Ishikawa (cell line): ENCODE data around the gene ERICH3.

ENCODE experiments used
- CEBPB ChIP-seq: IDR thresholded peaks from 2 replicates; pipeline ENCODE4 v1.6.1; 2012
- CREB1 ChIP-seq: IDR thresholded peaks from 2 replicates; pipeline ENCODE4 v1.6.1; 2012; ENCODE audit warnings: low read depth
- EGR1 ChIP-seq: IDR thresholded peaks from 2 replicates; pipeline ENCODE4 v1.6.1; 2012
- EP300 ChIP-seq: IDR thresholded peaks from 2 replicates; pipeline ENCODE4 v1.6.1; 2012; ENCODE audit warnings: borderline replicate concordance
- FOXM1 ChIP-seq: IDR thresholded peaks from 2 replicates; pipeline ENCODE4 v1.6.1; 2012; ENCODE audit warnings: low read depth, borderline replicate concordance
- NFIC ChIP-seq: IDR thresholded peaks from 2 replicates; pipeline ENCODE4 v1.6.1; 2012
- RAD21 ChIP-seq: IDR thresholded peaks from 2 replicates; pipeline ENCODE4 v1.6.1; 2012; ENCODE audit warnings: low read depth
- TAF1 ChIP-seq: IDR thresholded peaks from 2 replicates; pipeline ENCODE4 v1.6.1; 2012; ENCODE audit warnings: low read depth, mild to moderate bottlenecking
- TCF12 ChIP-seq: IDR thresholded peaks from 2 replicates; pipeline ENCODE4 v1.6.1; 2012; ENCODE audit warnings: low read depth
- TEAD4 ChIP-seq: IDR thresholded peaks from 2 replicates; pipeline ENCODE4 v1.6.1; 2012
- YY1 ChIP-seq: IDR thresholded peaks from 2 replicates; pipeline ENCODE4 v1.6.1; 2012; ENCODE audit warnings: low read depth
- ZBTB7A ChIP-seq: IDR thresholded peaks from 2 replicates; pipeline ENCODE4 v1.6.1; 2012; ENCODE audit warnings: low read depth
- TF ChIP-seq, protein P1 (sequence below): IDR thresholded peaks from 2 replicates; pipeline ENCODE4 v1.6.1; 2012; ENCODE audit warnings: low read depth, mild to moderate bottlenecking
- TF ChIP-seq, protein P2 (sequence below): IDR thresholded peaks from 2 replicates; pipeline ENCODE4 v1.6.1; 2012
- TF ChIP-seq, protein P3 (sequence below): IDR thresholded peaks from 2 replicates; pipeline ENCODE4 v1.6.1; 2012

Gene ERICH3

DNA sequence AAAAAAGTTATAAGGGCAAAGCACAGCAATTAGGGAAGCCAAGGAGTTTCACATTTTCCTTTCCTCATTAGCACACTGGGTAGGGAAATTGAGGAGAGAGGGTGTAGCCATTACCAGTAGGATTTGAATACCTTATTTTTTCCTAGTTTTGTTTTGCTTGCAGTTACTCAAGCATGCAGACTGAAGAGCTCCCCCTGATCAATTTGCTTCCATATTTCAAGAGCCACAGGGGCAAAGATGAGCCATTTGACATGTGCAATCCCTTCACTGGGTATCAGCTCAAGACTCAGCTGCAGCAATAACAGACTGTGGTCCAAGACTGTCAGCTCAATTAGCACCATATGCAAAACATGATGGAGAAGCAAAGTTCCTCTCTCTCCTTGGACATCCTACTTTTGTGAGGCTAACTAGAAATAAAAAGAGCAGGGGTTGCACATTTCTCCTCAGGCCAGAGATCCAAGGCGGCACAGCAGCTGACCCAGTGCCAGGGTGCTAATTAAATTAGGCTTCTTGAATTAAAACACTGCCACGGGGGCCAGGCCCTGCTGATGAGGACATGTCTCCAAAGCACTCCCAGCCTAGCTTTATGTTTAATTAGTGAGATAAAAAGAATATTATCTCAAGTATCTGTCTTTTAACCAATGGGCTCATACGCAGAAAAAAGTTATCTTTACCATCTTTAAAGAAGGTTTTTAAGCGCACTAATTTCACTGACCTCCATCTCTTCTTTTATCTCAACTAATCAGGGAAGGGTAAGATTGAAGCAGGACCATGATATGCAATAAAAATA, 124.4 kb downstream of the ERICH3 start:
- TF ChIP-seq EGR1 (no peak), ZBTB7A (no peak), NFIC (no peak), TCF12 (no peak), EP300 (no peak), TEAD4 (no peak), CREB1 (no peak), RAD21 (no peak), YY1 (no peak), TAF1 (no peak), FOXM1 (no peak), CEBPB (no peak)
- TF ChIP-seq, protein P1, sequence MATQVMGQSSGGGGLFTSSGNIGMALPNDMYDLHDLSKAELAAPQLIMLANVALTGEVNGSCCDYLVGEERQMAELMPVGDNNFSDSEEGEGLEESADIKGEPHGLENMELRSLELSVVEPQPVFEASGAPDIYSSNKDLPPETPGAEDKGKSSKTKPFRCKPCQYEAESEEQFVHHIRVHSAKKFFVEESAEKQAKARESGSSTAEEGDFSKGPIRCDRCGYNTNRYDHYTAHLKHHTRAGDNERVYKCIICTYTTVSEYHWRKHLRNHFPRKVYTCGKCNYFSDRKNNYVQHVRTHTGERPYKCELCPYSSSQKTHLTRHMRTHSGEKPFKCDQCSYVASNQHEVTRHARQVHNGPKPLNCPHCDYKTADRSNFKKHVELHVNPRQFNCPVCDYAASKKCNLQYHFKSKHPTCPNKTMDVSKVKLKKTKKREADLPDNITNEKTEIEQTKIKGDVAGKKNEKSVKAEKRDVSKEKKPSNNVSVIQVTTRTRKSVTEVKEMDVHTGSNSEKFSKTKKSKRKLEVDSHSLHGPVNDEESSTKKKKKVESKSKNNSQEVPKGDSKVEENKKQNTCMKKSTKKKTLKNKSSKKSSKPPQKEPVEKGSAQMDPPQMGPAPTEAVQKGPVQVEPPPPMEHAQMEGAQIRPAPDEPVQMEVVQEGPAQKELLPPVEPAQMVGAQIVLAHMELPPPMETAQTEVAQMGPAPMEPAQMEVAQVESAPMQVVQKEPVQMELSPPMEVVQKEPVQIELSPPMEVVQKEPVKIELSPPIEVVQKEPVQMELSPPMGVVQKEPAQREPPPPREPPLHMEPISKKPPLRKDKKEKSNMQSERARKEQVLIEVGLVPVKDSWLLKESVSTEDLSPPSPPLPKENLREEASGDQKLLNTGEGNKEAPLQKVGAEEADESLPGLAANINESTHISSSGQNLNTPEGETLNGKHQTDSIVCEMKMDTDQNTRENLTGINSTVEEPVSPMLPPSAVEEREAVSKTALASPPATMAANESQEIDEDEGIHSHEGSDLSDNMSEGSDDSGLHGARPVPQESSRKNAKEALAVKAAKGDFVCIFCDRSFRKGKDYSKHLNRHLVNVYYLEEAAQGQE: no peak
- TF ChIP-seq, protein P2, sequence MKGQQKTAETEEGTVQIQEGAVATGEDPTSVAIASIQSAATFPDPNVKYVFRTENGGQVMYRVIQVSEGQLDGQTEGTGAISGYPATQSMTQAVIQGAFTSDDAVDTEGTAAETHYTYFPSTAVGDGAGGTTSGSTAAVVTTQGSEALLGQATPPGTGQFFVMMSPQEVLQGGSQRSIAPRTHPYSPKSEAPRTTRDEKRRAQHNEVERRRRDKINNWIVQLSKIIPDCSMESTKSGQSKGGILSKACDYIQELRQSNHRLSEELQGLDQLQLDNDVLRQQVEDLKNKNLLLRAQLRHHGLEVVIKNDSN: no peak
- TF ChIP-seq, protein P3, sequence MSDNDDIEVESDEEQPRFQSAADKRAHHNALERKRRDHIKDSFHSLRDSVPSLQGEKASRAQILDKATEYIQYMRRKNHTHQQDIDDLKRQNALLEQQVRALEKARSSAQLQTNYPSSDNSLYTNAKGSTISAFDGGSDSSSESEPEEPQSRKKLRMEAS: no peak

DNA sequence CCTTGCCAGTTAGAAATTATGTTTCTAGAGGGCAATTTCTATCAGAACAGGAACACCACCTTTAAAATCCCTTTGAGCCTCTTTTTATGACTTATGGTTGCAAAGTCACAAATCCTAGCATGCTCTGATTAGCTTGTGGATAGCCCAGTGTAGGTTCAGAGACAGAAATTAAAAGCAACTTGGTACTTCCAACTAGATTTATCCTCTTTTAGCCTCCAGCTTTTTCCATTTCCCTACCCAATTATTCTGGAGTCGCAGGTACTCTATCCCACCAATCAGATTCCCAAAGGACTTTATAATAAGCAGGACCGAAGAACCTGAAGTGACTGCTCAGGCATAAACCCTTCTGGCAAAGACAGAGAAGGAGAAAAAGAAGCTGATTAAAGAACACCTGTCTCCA, 127.8 kb downstream of the ERICH3 start:
- TF ChIP-seq CEBPB (no peak), EP300 (no peak), FOXM1 (no peak), TEAD4 (no peak)
- TF ChIP-seq, protein P3: no peak
- TF ChIP-seq, protein P2: no peak

DNA sequence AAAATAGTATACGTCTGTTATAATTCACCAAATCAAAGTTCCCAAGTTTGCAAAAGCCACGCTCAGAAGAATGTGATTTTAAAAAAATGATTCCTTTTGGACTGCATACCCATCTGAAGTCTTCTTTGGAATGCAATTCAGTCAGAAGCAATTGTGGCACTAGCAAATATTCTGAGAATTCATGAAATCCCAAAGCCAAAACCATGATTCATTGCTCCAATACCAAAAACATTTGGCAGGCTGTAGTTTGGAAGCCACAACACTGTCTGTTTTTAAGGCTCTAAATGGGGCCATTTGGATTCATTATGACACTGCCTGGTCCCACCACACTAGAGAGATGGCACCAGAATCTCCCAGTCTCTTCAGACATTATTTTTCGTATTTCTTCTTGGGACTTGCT, 139.4 kb downstream of the ERICH3 start:
- no peak for TF ChIP-seq EP300
- no peak for TF ChIP-seq YY1
- TF ChIP-seq TAF1: no peak

DNA sequence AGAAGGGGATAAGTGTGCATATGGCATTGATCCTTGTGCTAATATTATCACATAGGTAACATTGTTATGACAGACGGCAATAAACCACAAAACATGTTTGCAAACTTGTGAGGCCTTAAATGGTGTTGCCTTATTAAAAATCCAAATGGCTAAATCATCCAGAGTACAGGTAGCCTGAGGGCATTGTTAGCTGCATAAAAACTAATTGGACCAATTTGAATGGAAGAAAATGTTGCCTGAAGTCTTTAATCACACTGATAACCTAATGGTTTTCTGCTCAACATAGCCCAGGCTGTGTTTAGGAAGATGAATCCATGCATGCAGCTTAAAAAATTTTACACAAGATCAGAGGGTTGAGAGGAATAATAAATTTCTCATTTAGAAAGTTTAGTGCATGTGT, 141.8 kb downstream of the ERICH3 start:
- TF ChIP-seq EP300 (no peak), EGR1 (no peak), RAD21 (no peak), TEAD4 (no peak), YY1 (no peak), ZBTB7A (no peak)

DNA sequence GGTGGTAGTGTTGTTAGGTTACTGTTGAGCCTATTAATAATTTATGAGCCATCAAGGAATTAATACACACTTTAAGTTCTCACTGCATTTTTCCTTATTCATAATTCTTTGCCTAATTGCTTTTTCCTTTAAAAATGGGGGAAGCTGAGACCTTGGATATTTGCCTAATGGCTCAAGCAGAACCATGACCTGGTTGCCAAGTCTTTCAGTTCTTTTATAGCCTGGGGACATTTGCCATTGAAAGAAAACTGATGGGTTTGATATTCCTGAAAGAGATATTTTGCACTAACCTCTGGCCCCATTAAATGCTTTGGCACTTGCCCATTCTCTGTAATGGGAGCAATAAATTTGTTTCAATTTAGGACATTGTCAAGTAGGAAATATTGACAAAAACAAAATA, 142.7 kb downstream of the ERICH3 start:
- TF ChIP-seq, protein P3: no peak
- TF ChIP-seq, protein P1: no peak
- no peak for TF ChIP-seq EP300
- TF ChIP-seq NFIC: no peak
- no peak for TF ChIP-seq TEAD4
- TF ChIP-seq ZBTB7A: no peak
- TF ChIP-seq, protein P2: no peak

DNA sequence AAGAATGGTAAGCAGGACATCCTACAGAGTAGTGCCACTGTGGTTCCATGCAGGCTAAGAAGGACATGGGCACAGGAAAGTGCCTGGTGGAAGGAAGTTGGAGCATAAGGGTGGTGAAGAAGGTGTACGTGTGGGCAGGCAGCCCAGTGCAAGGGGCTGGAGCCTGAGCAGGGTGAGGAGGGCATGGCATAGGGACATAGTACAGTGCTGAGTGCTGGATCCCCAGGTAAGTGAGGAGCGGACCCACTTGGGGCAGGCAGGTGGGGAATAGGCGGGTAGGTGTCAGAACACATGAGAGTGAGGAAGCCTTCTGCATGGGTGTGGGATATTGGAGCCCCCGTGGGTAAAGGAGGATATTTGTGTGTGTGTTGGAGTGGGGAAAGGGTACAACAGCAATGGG, 145.5 kb downstream of the ERICH3 start:
- TF ChIP-seq ZBTB7A: no peak
- no peak for TF ChIP-seq NFIC
- no peak for TF ChIP-seq EGR1
- TF ChIP-seq EP300: no peak
- no peak for TF ChIP-seq TEAD4
- TF ChIP-seq RAD21: no peak
- no peak for TF ChIP-seq YY1
- TF ChIP-seq, protein P1: no peak
- TF ChIP-seq TCF12: no peak
- TF ChIP-seq, protein P2: no peak
- TF ChIP-seq CEBPB: no peak
- TF ChIP-seq, protein P3: no peak
- no peak for TF ChIP-seq TAF1
- no peak for TF ChIP-seq CREB1
- TF ChIP-seq FOXM1: no peak
